K562 (cell line): ENCODE measurements around the gene OPHN1. TPM values are rescaled to one million over a fixed set of nuclear protein-coding genes. Genes with fewer than 3 reads are reported as not detected.

Experiments used
- ATAC-seq: fragments of 200-7000 bp; cut with Tn5 transposase; 3 replicates; pipeline ENCODE4 v1.9.1; 2020; ENCODE audit warnings: moderate library complexity
- BruUV-seq: library from RNA; stranded (reverse); fragments of 400-500 nt; replicated peaks from 2 replicates; lab custom pipeline; 2021; lab: Mats Ljungman, UMichigan
- CTCF ChIA-PET: fragments of 300-600 bp; formaldehyde crosslinking; extraction: SDS; loops from one replicate; lab custom pipeline; 2021; ENCODE audit warnings: low intra/inter-chr PET ratio; lab: Yijun Ruan, JAX
- POLR2A ChIA-PET: fragments of 300-600, 350-650 bp; sonication (Branson Sonifier 250); formaldehyde crosslinking; extraction: SDS; loops from one replicate; lab custom pipeline; 2021; ENCODE audit warnings: antibody characterized with exemption, inconsistent platforms; lab: Yijun Ruan, JAX
- DNase-seq, 4 experiments: peaks; one replicate each; pipeline versions ENCODE4 v3.0.0 to v3.0.0-alpha.2; 2011 to 2018; ENCODE audit warnings: low spot score in 3 of 4, mixed read lengths in 3 of 4; ENCODE audit errors: extremely low read depth in 1 of 4
- FAIRE-seq: peaks from 2 replicates; lab custom pipeline; 2011; peaks lifted over from hg19 to GRCh38; lab: Jason Lieb, UNC
- H2AFZ ChIP-seq: 2 replicates; pipeline ENCODE4 v1.6.0; 2011; ENCODE audit warnings: low read depth, low read length, control low read depth, inconsistent platforms
- H3K27ac ChIP-seq: fragments of 200-600 bp; 3 replicates; pipeline ENCODE4 v1.8.0; 2011; ENCODE audit warnings: low read depth, mild to moderate bottlenecking, control low read depth, inconsistent platforms, low read length, moderate library complexity, mixed read lengths; ENCODE audit errors: extremely low read depth
- H3K27me3 ChIP-seq, 2 experiments: fragments of 300-600 bp in 1 of 2; 2 replicates in 1 of 2; 3 replicates in 1 of 2; pipeline versions ENCODE4 v1.6.0 to v1.8.0; 2011; ENCODE audit warnings: inconsistent platforms in 2 of 2, low read length in 2 of 2, mild to moderate bottlenecking in 1 of 2, mixed read lengths in 1 of 2, moderate library complexity in 1 of 2; ENCODE audit not compliant: control insufficient read depth in 2 of 2, insufficient read depth in 2 of 2
- H3K36me3 ChIP-seq: fragments of 300-600 bp; 3 replicates; pipeline ENCODE4 v1.8.0; 2011; ENCODE audit warnings: mild to moderate bottlenecking, low read length, inconsistent platforms; ENCODE audit not compliant: control insufficient read depth, insufficient read depth
- H3K4me1 ChIP-seq, 2 experiments: fragments of 200-600 bp in 1 of 2; replicated peaks in 1 of 2; 2 replicates in 1 of 2; 3 replicates in 1 of 2; pipeline versions ENCODE4 v1.5.1 to v1.8.0; 2011; ENCODE audit warnings: inconsistent platforms in 2 of 2, low read length in 2 of 2, mild to moderate bottlenecking in 1 of 2, mixed read lengths in 1 of 2, moderate library complexity in 1 of 2; ENCODE audit not compliant: control insufficient read depth in 2 of 2, insufficient read depth in 2 of 2
- H3K4me2 ChIP-seq: 2 replicates; pipeline ENCODE4 v1.6.1; 2011; ENCODE audit warnings: low read length, control low read depth, inconsistent platforms, mixed read lengths; ENCODE audit not compliant: insufficient read depth
- H3K4me3 ChIP-seq: fragments of 200-600 bp; sonication (generic), shearing (Covaris generic); 2 replicates; pipeline ENCODE4 v1.5.1; 2016; ENCODE audit warnings: control low read depth, inconsistent platforms
- H3K79me2 ChIP-seq: fragments of 200-600 bp; 3 replicates; pipeline ENCODE4 v1.8.0; 2011; ENCODE audit warnings: low read length, inconsistent platforms; ENCODE audit not compliant: control insufficient read depth, insufficient read depth
- H3K9ac ChIP-seq, 2 experiments: 2 replicates each; pipeline versions ENCODE4 v1.6.0 to v1.6.1; 2011; ENCODE audit warnings: low read depth in 2 of 2, low read length in 2 of 2, control low read depth in 1 of 2, inconsistent platforms in 1 of 2, mild to moderate bottlenecking in 1 of 2, mixed read lengths in 1 of 2; ENCODE audit not compliant: insufficient read depth in 1 of 2
- H3K9me1 ChIP-seq: one replicate; pipeline ENCODE4 v1.6.0; 2011; ENCODE audit warnings: inconsistent platforms, mild to moderate bottlenecking, low read length, moderate library complexity; ENCODE audit not compliant: control insufficient read depth, insufficient read depth
- H3K9me3 ChIP-seq: replicated peaks from 2 replicates; pipeline ENCODE4 v1.5.1; 2011; ENCODE audit warnings: low read depth, low read length, inconsistent platforms; ENCODE audit not compliant: control insufficient read depth, insufficient read depth
- H4K20me1 ChIP-seq: replicated peaks from 2 replicates; pipeline ENCODE4 v1.6.1; 2011; ENCODE audit warnings: low read length, inconsistent platforms, mixed read lengths; ENCODE audit not compliant: control insufficient read depth, insufficient read depth
- CREB1 ChIP-seq, 2 experiments: sonication (generic) in 1 of 2; formaldehyde crosslinking in 1 of 2; IDR thresholded peaks; 2 replicates each; pipeline versions ENCODE4 v1.6.1 to v1.8.0; 2012 to 2022; ENCODE audit warnings: inconsistent platforms in 1 of 2, mild to moderate bottlenecking in 1 of 2, missing genetic modification reagents in 1 of 2, moderate library complexity in 1 of 2
- GATAD2B ChIP-seq: fragments of 450-650 bp; IDR thresholded peaks from 2 replicates; pipeline ENCODE4 v1.6.1; 2017; ENCODE audit warnings: mild to moderate bottlenecking, borderline replicate concordance
- GTF2F1 ChIP-seq: IDR thresholded peaks from 2 replicates; pipeline ENCODE4 v1.6.1; 2011; ENCODE audit warnings: low read depth, low read length, improper control_type of control experiment
- HINFP ChIP-seq: fragments of 450-650 bp; conservative IDR thresholded peaks from 2 replicates; pipeline ENCODE4 v1.6.1; 2016; ENCODE audit warnings: missing genetic modification characterization, low read depth, mild to moderate bottlenecking, control low read depth, missing compliant biosample characterization
- RHOXF2B ChIP-seq: fragments of 250-450 bp; sonication (Bioruptor Pico); conservative IDR thresholded peaks from 2 replicates; pipeline ENCODE4 v1.5.1; 2021
- RNF2 ChIP-seq: sonication (generic); IDR thresholded peaks from 2 replicates; pipeline ENCODE4 v1.6.1; 2016
- TCFL5 ChIP-seq: fragments of 250-450 bp; sonication (Bioruptor Pico); conservative IDR thresholded peaks from 2 replicates; pipeline ENCODE4 v1.6.1; 2021; ENCODE audit warnings: mild to moderate bottlenecking, moderate library complexity, matching md5 sums
- ZNF280B ChIP-seq: fragments of 250-450 bp; sonication (Bioruptor Pico); IDR thresholded peaks from 2 replicates; pipeline ENCODE4 v1.5.1; 2021; ENCODE audit warnings: mild to moderate bottlenecking
- ZNF639 ChIP-seq, 2 experiments: fragments of 200-800 bp in 1 of 2; sonication (Bioruptor generic) in 1 of 2; sonication (generic) in 1 of 2; formaldehyde crosslinking in 1 of 2; IDR thresholded peaks in 1 of 2; conservative IDR thresholded peaks in 1 of 2; 2 replicates each; pipeline versions ENCODE4 v1.5.0 to v1.6.1; 2016 to 2020; ENCODE audit warnings: missing compliant biosample characterization in 1 of 2, missing genetic modification characterization in 1 of 2, missing genetic modification reagents in 1 of 2
- ZNF79 ChIP-seq: fragments of 250-450 bp; sonication (Bioruptor Pico); IDR thresholded peaks from 2 replicates; pipeline ENCODE4 v1.4.0; 2020; ENCODE audit warnings: low read depth, mild to moderate bottlenecking, moderate library complexity
- WGBS: fragments of 100-300 bp; shearing (Covaris generic); methylation state at CpG from one replicate; pipeline ENCODE4 v1.1.6; 2016; ENCODE audit warnings: low coverage, mixed read lengths; ENCODE audit not compliant: insufficient coverage; ENCODE audit errors: missing lambda C conversion rate; 5-methylcytosine and 5-hydroxymethylcytosine counted together
- in situ Hi-C: fragments of 300-500 bp; cut with MboI; formaldehyde crosslinking; loops from 4 replicates; pipeline ENCODE4 v1.15.0; 2018; ENCODE audit warnings: inconsistent platforms, mixed read lengths
- intact Hi-C: fragments of 100-400 bp; cut with micrococcal nuclease; formaldehyde crosslinking; loops from 2 replicates; pipeline ENCODE4 v1.14.2; 2022
- polyA plus RNA-seq, 8 experiments: library from polyadenylated mRNA; depleted of rRNA in 4 of 8; stranded (reverse) in 5 of 8; unstranded in 3 of 8; fragments of >200 nt; fragmentation: Nextera tagmentation in 2 of 8; fragmentation: Illumina TruSeq in 1 of 8; extraction: Ambion mirVana in 2 of 8; extraction: Trizol in 1 of 8; gene quantifications; 2 replicates each; pipeline versions ENCODE4 v1.2.1 to v1.2.3, GENCODE V29; 2011 to 2014; ENCODE audit warnings: inconsistent platforms in 1 of 8, missing spikeins in 1 of 8
- total RNA-seq, 7 experiments: library from RNA; depleted of rRNA in 6 of 7; stranded (reverse); fragments of >200 nt in 6 of 7; fragmentation: Illumina TruSeq in 2 of 7; extraction: Trizol in 2 of 7; gene quantifications; 2 replicates each; pipeline versions ENCODE4 v1.2.1 to v1.2.3, GENCODE V29; 2011 to 2021; ENCODE audit warnings: low replicate concordance in 1 of 7

Gene OPHN1
- total and polyA plus RNA-seq, 9 of the 15 experiments (the other 6 are each of a cell fraction or from before 2014, with no cell fraction given), result 0.28 to 1.8 (median 1.0) TPM

GRCh38 chrX:68249903-68250302, 183.4 kb downstream of the OPHN1 start:
- CTCF ChIA-PET, result no interaction called here
- no peak for ATAC-seq
- H3K79me2 ChIP-seq, result no peaks in the 10 kb centered on the region
- no peaks in the 10 kb centered on the region for H3K9me3 ChIP-seq
- H3K27me3 ChIP-seq, result no peaks in the 10 kb centered on the region
- in situ Hi-C loops, result no loop called here
- H3K4me1 ChIP-seq, result no peaks in the 10 kb centered on the region; a peak in 2 of 5 replicates
- no peak for DNase-seq
- FAIRE-seq, result no peak
- H3K9me1 ChIP-seq, result no peaks in the 10 kb centered on the region
- no peaks in the 10 kb centered on the region for H4K20me1 ChIP-seq
- POLR2A ChIA-PET, result no interaction called here
- TF ChIP-seq HINFP (tag) (no peak), RNF2 (no peak), GATAD2B (no peak), GTF2F1 (no peak), TCFL5 (CRISPR knock-in tag) (no peak), ZNF79 (CRISPR knock-in tag) (no peak), CREB1 (IDR thresholded peaks at IDR 0.05) (no peak), CREB1 (CRISPR knock-in tag; IDR thresholded peaks at IDR 0.05) (no peak), RHOXF2B (CRISPR knock-in tag) (no peak), ZNF639 (CRISPR knock-in tag; conservative IDR thresholded peaks at IDR 0.05 in 1 of 2, IDR thresholded peaks at IDR 0.05 in 1 of 2) (no peak), ZNF280B (CRISPR knock-in tag) (no peak)
- no TSS peak for BruUV-seq
- H3K36me3 ChIP-seq, result no peaks in the 10 kb centered on the region
- 38% methylated on average over 2 of the region's 2 CpGs for WGBS
- H3K4me3 ChIP-seq, result no peak overlapping the region
- H3K9ac ChIP-seq, result no peak overlapping the region
- intact Hi-C loops, result no loop called here
- H2AFZ ChIP-seq, result no peak overlapping the region
- H3K27ac ChIP-seq, result no peak overlapping the region
- H3K4me2 ChIP-seq, result no peak overlapping the region
